ENCODE measurements around the gene NT5DC1.
"Not testable (repeated sequence)": the region's sequence is repeated elsewhere in the genome, so short reads cannot be mapped to it uniquely, and the experiment has no call there.

The NT5DC1 gene

GRCh38 chr6:116090251-116090650 is 10.4 kb upstream of the NT5DC1 start:
- Histone ChIP-seq H3K27me3 (replicated peaks in 2 of 5; ENCODE audit: control insufficient read depth in 4 of 5, insufficient read depth in 5 of 5, low read length in 4 of 5) (no peaks in the 10 kb centered on the region), H3K27ac (ENCODE audit: insufficient read depth in 1 of 2, low read depth in 1 of 2, low read length in 2 of 2, poor library complexity in 1 of 2, severe bottlenecking in 2 of 2) (no peak overlapping the region), H3K4me1 (ENCODE audit: control extremely low read depth in 1 of 4, control insufficient read depth in 4 of 4, insufficient read depth in 4 of 4, low read length in 3 of 4) (no peaks in the 10 kb centered on the region), H3K36me3 (ENCODE audit: control insufficient read depth in 4 of 4, insufficient read depth in 4 of 4, low read length in 3 of 4) (no peaks in the 10 kb centered on the region), H3K9me3 (ENCODE audit: control extremely low read depth in 1 of 5, control insufficient read depth in 4 of 5, insufficient read depth in 2 of 5, low read depth in 1 of 5, low read length in 4 of 5) (no peaks in the 10 kb centered on the region), H3K4me3 (ENCODE audit: control insufficient read depth in 1 of 7, extremely low read depth in 1 of 7, insufficient read depth in 4 of 7, low read depth in 2 of 7, low read length in 6 of 7) (no peak overlapping the region)
- DNase-seq: peak in 1 of 3 donors; percentile 15
- WGBS (ENCODE audit: insufficient coverage): no CpG with 5 or more reads among the region's 2 CpGs
- ChIA-PET CTCF (no interaction called here), POLR2A (no interaction called here)

- ChIA-PET CTCF (no interaction called here), POLR2A (no interaction called here)
- Histone ChIP-seq H3K4me1 (ENCODE audit: control extremely low read depth in 1 of 4, control insufficient read depth in 4 of 4, insufficient read depth in 4 of 4, low read length in 3 of 4) (peaks cover 0 to 7% (median 1%) of the 10 kb centered on the region in 4 experiments), H3K27ac (ENCODE audit: insufficient read depth in 1 of 2, low read depth in 1 of 2, low read length in 2 of 2, poor library complexity in 1 of 2, severe bottlenecking in 2 of 2) (no peak overlapping the region), H3K36me3 (ENCODE audit: control insufficient read depth in 4 of 4, insufficient read depth in 4 of 4, low read length in 3 of 4) (no peaks in the 10 kb centered on the region), H3K27me3 (replicated peaks in 2 of 5; ENCODE audit: control insufficient read depth in 4 of 5, insufficient read depth in 5 of 5, low read length in 4 of 5) (no peaks in the 10 kb centered on the region), H3K9me3 (ENCODE audit: control extremely low read depth in 1 of 5, control insufficient read depth in 4 of 5, insufficient read depth in 2 of 5, low read depth in 1 of 5, low read length in 4 of 5) (peaks cover 0 to 13% (median 6%) of the 10 kb centered on the region in 5 experiments), H3K4me3 (ENCODE audit: control insufficient read depth in 1 of 7, extremely low read depth in 1 of 7, insufficient read depth in 4 of 7, low read depth in 2 of 7, low read length in 6 of 7) (no peak overlapping the region)
- WGBS (ENCODE audit: insufficient coverage): 94% methylated on average over 6 of the region's 7 CpGs
- DNase-seq: no peak
These were observed 6.6 kb upstream of the NT5DC1 start for GRCh38 chr6:116094041-116094440.

GRCh38 chr6:116096048-116096759 is 4.4 kb upstream of the NT5DC1 start:
- H3K27me3 ChIP-seq (replicated peaks in 2 of 5; ENCODE audit: control insufficient read depth in 4 of 5, insufficient read depth in 5 of 5, low read length in 4 of 5); H3K4me3 ChIP-seq (ENCODE audit: control insufficient read depth in 1 of 7, extremely low read depth in 1 of 7, insufficient read depth in 4 of 7, low read depth in 2 of 7, low read length in 6 of 7); H3K27ac ChIP-seq (ENCODE audit: insufficient read depth in 1 of 2, low read depth in 1 of 2, low read length in 2 of 2, poor library complexity in 1 of 2, severe bottlenecking in 2 of 2); H3K36me3 ChIP-seq (ENCODE audit: control insufficient read depth in 4 of 4, insufficient read depth in 4 of 4, low read length in 3 of 4); POLR2A ChIA-PET: not testable (repeated sequence)
- DNase-seq: peak in 2 of 3 donors; percentile 33 to 37
- Histone ChIP-seq H3K9me3 (ENCODE audit: control extremely low read depth in 1 of 5, control insufficient read depth in 4 of 5, insufficient read depth in 2 of 5, low read depth in 1 of 5, low read length in 4 of 5) (peaks cover 0 to 13% (median 6%) of the 10 kb centered on the region in 5 experiments), H3K4me1 (ENCODE audit: control extremely low read depth in 1 of 4, control insufficient read depth in 4 of 4, insufficient read depth in 4 of 4, low read length in 3 of 4) (peaks cover 0 to 12% (median 6%) of the 10 kb centered on the region in 4 experiments)
- CTCF ChIA-PET: interaction anchor here (0.7 to 1.9 kb wide), 8 partner anchors 9 to 88 kb away, joined by 3 to 9 read pairs (median 4); partner anchors contain the start of gene FRK
- WGBS (ENCODE audit: insufficient coverage): 94% methylated on average over 6 of the region's 9 CpGs

- no peaks in the 10 kb centered on the region for H3K36me3 ChIP-seq (ENCODE audit: control insufficient read depth in 4 of 4, insufficient read depth in 4 of 4, low read length in 3 of 4)
- no peaks in the 10 kb centered on the region for H3K27me3 ChIP-seq (replicated peaks in 2 of 5; ENCODE audit: control insufficient read depth in 4 of 5, insufficient read depth in 5 of 5, low read length in 4 of 5)
- CTCF ChIA-PET: interaction anchor here (1.2 to 1.9 kb wide), 4 partner anchors 10 to 89 kb away, joined by 5 to 9 read pairs (median 6); no protein-coding TSS in a partner anchor
- WGBS (ENCODE audit: insufficient coverage): no CpG with 5 or more reads among the region's 2 CpGs
- H3K9me3 ChIP-seq (ENCODE audit: control extremely low read depth in 1 of 5, control insufficient read depth in 4 of 5, insufficient read depth in 2 of 5, low read depth in 1 of 5, low read length in 4 of 5): peaks cover 0 to 13% (median 6%) of the 10 kb centered on the region in 5 experiments
- no peak overlapping the region for H3K4me3 ChIP-seq (ENCODE audit: control insufficient read depth in 1 of 7, extremely low read depth in 1 of 7, insufficient read depth in 4 of 7, low read depth in 2 of 7, low read length in 6 of 7)
- peak in 2 of 3 donors; percentile 34 for DNase-seq
- no peak overlapping the region for H3K27ac ChIP-seq (ENCODE audit: insufficient read depth in 1 of 2, low read depth in 1 of 2, low read length in 2 of 2, poor library complexity in 1 of 2, severe bottlenecking in 2 of 2)
- H3K4me1 ChIP-seq (ENCODE audit: control extremely low read depth in 1 of 4, control insufficient read depth in 4 of 4, insufficient read depth in 4 of 4, low read length in 3 of 4): peaks cover 7 to 22% (median 14%) of the 10 kb centered on the region in 4 experiments
- POLR2A ChIA-PET: no interaction called here
These were observed 3.5 kb upstream of the NT5DC1 start for GRCh38 chr6:116096979-116097816.

- Histone ChIP-seq H3K27ac (ENCODE audit: insufficient read depth in 1 of 2, low read depth in 1 of 2, low read length in 2 of 2, poor library complexity in 1 of 2, severe bottlenecking in 2 of 2) (no peak overlapping the region), H3K36me3 (ENCODE audit: control insufficient read depth in 4 of 4, insufficient read depth in 4 of 4, low read length in 3 of 4) (no peaks in the 10 kb centered on the region), H3K27me3 (replicated peaks in 2 of 5; ENCODE audit: control insufficient read depth in 4 of 5, insufficient read depth in 5 of 5, low read length in 4 of 5) (no peaks in the 10 kb centered on the region), H3K4me3 (ENCODE audit: control insufficient read depth in 1 of 7, extremely low read depth in 1 of 7, insufficient read depth in 4 of 7, low read depth in 2 of 7, low read length in 6 of 7) (no peak overlapping the region), H3K4me1 (ENCODE audit: control extremely low read depth in 1 of 4, control insufficient read depth in 4 of 4, insufficient read depth in 4 of 4, low read length in 3 of 4) (peaks cover 7 to 32% (median 24%) of the 10 kb centered on the region in 4 experiments), H3K9me3 (ENCODE audit: control extremely low read depth in 1 of 5, control insufficient read depth in 4 of 5, insufficient read depth in 2 of 5, low read depth in 1 of 5, low read length in 4 of 5) (peaks cover 0 to 13% (median 6%) of the 10 kb centered on the region in 5 experiments)
- WGBS (ENCODE audit: insufficient coverage): no CpG with 5 or more reads among the region's 1 CpG
- CTCF ChIA-PET: no interaction called here
- POLR2A ChIA-PET: no interaction called here
- DNase-seq: no peak
These were observed 1.6 kb upstream of the NT5DC1 start for GRCh38 chr6:116099036-116099435.

GRCh38 chr6:116101302-116101718 is 657 bp downstream of the NT5DC1 start:
- Histone ChIP-seq H3K9me3 (ENCODE audit: control extremely low read depth in 1 of 5, control insufficient read depth in 4 of 5, insufficient read depth in 2 of 5, low read depth in 1 of 5, low read length in 4 of 5) (peaks cover 0 to 4% (median 0%) of the 10 kb centered on the region in 5 experiments), H3K4me1 (ENCODE audit: control extremely low read depth in 1 of 4, control insufficient read depth in 4 of 4, insufficient read depth in 4 of 4, low read length in 3 of 4) (peaks cover 7 to 37% (median 25%) of the 10 kb centered on the region in 4 experiments), H3K4me3 (ENCODE audit: control insufficient read depth in 1 of 7, extremely low read depth in 1 of 7, insufficient read depth in 4 of 7, low read depth in 2 of 7, low read length in 6 of 7) (peak overlapping the region; percentile 65 to 95 (median 85)), H3K27me3 (replicated peaks in 2 of 5; ENCODE audit: control insufficient read depth in 4 of 5, insufficient read depth in 5 of 5, low read length in 4 of 5) (no peaks in the 10 kb centered on the region), H3K27ac (ENCODE audit: insufficient read depth in 1 of 2, low read depth in 1 of 2, low read length in 2 of 2, poor library complexity in 1 of 2, severe bottlenecking in 2 of 2) (peak overlapping the region; percentile 48 to 75), H3K36me3 (ENCODE audit: control insufficient read depth in 4 of 4, insufficient read depth in 4 of 4, low read length in 3 of 4) (no peaks in the 10 kb centered on the region)
- CTCF ChIA-PET: interaction anchor here (0.9 to 2.3 kb wide), 5 partner anchors 11 to 90 kb away, joined by 3 to 13 read pairs (median 3); no protein-coding TSS in a partner anchor
- WGBS (ENCODE audit: insufficient coverage): 0% methylated on average over 6 of the region's 12 CpGs
- no peak for DNase-seq
- POLR2A ChIA-PET: no interaction called here
